DOHH2 (cell line): ENCODE data around the gene PCDHB15.
"Not testable (repeated sequence)": the region's sequence is repeated elsewhere in the genome, so short reads cannot be mapped to it uniquely, and the experiment has no call there.

Experiments used
- CTCF ChIP-seq: fragments of 200-600 bp; sonication (generic); IDR thresholded peaks from one replicate; pipeline ENCODE4 v1.5.1; 2014; ENCODE audit warnings: antibody characterized with exemption, mild to moderate bottlenecking, low read depth, low read length; ENCODE audit not compliant: poor library complexity, severe bottlenecking
- EZH2phosphoT487 ChIP-seq: fragments of 200-600 bp; sonication (generic); IDR thresholded peaks from 2 replicates; pipeline ENCODE4 v1.6.1; 2017; ENCODE audit warnings: borderline replicate concordance, mild to moderate bottlenecking, antibody characterized with exemption, low read length, moderate library complexity, mixed read lengths

DNA sequence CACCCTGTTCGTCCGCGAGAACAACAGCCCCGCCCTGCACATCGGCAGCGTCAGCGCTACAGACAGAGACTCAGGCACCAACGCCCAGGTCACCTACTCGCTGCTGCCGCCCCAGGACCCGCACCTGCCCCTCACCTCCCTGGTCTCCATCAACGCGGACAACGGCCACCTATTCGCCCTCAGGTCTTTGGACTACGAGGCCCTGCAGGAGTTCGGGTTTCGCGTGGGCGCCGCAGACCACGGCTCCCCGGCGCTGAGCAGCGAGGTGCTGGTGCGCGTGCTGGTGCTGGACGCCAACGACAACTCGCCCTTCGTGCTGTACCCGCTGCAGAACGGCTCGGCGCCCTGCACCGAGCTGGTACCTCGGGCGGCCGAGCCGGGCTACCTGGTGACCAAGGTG, 9.3 kb upstream of the PCDHB15 start:
- not testable (repeated sequence) for TF ChIP-seq CTCF, EZH2phosphoT487
